Heart left ventricle (tissue), 13 donors: Measurements from ENCODE around the gene MEIOB.

Source experiments
- POLR2A ChIP-seq, 2 donors: fragments of 450-650 bp; IDR thresholded peaks; one replicate each; pipeline ENCODE4 v1.6.1; 2017; ENCODE audit warnings: antibody characterized with exemption in 2 of 2, mild to moderate bottlenecking in 2 of 2, moderate library complexity in 2 of 2
- TF ChIP-seq, protein P1 (sequence below), 12 donors: fragments of 200-600 bp; sonication (generic) in 4 of 12; IDR thresholded peaks; one replicate each; pipeline versions ENCODE4 v1.5.0 to v1.8.0; 2018 to 2022; ENCODE audit warnings: antibody characterized with exemption in 12 of 12, mild to moderate bottlenecking in 5 of 12
- donor health status: ischemic (EF 13 %, LVEDD 7.1; RV severe dilation, severe dysfunction).
- donor health status: DM: no; HTN: yes; CAD: no.
- donor health status: DM: no; HTN: no; CAD: no.
- donor health status: ischemic (EF 25% LVEDD 6.9; RV normal size, moderate dysfunction).
- donor health status: ischemic (EF 25% LVEDD 5.7; RV mildly dilated, moderate dysfunction).
- donor health status: ischemic (EF 35%, LVEDD 5.7; RV mildly dilated, moderate dysfunction).
- donor health status: nonischemic (EF 11% LVEDD 7.7; RV severe dilation, severe dysfunction).
- donor health status: DM: yes; HTN: yes; CAD: no.
- donor health status: PGD.
- donor health status: ischemic (EF 29% LVEDD 5.4; RV normal size, mild dysfunction).
- donor health status: nonischemic (EF 23%, LVEDD 6.1; RV moderate dilation, normal function).

DNA sequence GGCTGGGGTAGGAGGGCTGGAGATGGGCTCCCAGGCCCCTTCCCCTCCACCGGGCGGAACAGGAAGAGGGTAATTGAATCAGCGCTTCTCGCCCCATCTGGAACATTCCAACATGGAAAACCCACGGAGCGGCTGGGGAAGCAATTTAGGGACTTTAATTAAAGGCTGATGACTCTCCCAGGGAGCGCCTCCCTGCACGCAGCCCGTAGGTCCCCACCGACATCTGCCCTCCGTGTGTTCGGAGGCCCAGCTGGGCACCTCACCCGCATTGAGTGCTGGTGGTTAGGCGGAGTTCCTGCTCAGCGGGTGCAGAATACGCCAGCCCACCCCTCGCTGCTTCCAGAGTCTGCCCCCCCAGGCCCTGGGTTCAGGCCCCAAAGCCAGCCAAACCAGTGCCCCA lies 36.2 kb upstream of the MEIOB start:
- TF ChIP-seq POLR2A (IDR thresholded peaks at IDR 0.05) = no peak
- TF ChIP-seq, protein P1, sequence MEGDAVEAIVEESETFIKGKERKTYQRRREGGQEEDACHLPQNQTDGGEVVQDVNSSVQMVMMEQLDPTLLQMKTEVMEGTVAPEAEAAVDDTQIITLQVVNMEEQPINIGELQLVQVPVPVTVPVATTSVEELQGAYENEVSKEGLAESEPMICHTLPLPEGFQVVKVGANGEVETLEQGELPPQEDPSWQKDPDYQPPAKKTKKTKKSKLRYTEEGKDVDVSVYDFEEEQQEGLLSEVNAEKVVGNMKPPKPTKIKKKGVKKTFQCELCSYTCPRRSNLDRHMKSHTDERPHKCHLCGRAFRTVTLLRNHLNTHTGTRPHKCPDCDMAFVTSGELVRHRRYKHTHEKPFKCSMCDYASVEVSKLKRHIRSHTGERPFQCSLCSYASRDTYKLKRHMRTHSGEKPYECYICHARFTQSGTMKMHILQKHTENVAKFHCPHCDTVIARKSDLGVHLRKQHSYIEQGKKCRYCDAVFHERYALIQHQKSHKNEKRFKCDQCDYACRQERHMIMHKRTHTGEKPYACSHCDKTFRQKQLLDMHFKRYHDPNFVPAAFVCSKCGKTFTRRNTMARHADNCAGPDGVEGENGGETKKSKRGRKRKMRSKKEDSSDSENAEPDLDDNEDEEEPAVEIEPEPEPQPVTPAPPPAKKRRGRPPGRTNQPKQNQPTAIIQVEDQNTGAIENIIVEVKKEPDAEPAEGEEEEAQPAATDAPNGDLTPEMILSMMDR (IDR thresholded peaks at IDR 0.05) = no peak
